Neural cell (in vitro differentiated cells): ENCODE results near the gene TMPRSS6.

Experiments used
- CTCF ChIP-seq: fragments of 450-650 bp; IDR thresholded peaks from 2 replicates; pipeline ENCODE4 v1.5.1; 2014; ENCODE audit warnings: antibody characterized with exemption, mild to moderate bottlenecking, moderate library complexity; ENCODE audit not compliant: poor library complexity, severe bottlenecking
- POLR2AphosphoS5 ChIP-seq: IDR thresholded peaks from 2 replicates; pipeline ENCODE4 v1.6.1; 2012
- REST ChIP-seq: IDR thresholded peaks from 2 replicates; pipeline ENCODE4 v1.6.1; 2012; ENCODE audit warnings: borderline replicate concordance

GRCh38 chr22:37148742-37149665 lies 39.5 kb upstream of the TMPRSS6 start:
- TF ChIP-seq CTCF (no peak), POLR2AphosphoS5 (no peak), REST (no peak)
